AG08396 (cell line): ENCODE measurements around the gene PGBD5.

Experiments
- DNase-seq: peaks from one replicate; pipeline ENCODE4 v3.0.0; 2012; ENCODE audit warnings: low spot score, mixed read lengths

Gene PGBD5

DNA sequence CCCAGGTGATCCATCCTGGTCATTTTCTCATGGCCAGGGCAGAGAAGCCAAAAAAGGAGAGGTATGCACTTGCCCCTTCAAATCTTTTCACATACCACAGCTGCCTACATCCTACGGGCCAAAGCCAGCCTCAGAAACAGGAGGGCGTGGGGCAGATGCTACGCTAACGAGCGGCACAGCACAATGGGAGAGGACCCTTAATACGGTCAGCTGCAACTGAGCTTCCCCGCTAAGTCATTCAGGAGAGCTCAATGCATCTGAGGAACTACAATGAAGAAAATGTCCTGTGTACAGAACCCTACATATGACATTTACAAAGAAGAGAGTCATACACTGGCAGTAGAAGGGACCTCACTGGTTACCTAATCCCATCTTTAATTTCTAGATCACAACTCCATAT, 78.2 kb downstream of the PGBD5 start:
- DNase-seq, result no peak

DNA sequence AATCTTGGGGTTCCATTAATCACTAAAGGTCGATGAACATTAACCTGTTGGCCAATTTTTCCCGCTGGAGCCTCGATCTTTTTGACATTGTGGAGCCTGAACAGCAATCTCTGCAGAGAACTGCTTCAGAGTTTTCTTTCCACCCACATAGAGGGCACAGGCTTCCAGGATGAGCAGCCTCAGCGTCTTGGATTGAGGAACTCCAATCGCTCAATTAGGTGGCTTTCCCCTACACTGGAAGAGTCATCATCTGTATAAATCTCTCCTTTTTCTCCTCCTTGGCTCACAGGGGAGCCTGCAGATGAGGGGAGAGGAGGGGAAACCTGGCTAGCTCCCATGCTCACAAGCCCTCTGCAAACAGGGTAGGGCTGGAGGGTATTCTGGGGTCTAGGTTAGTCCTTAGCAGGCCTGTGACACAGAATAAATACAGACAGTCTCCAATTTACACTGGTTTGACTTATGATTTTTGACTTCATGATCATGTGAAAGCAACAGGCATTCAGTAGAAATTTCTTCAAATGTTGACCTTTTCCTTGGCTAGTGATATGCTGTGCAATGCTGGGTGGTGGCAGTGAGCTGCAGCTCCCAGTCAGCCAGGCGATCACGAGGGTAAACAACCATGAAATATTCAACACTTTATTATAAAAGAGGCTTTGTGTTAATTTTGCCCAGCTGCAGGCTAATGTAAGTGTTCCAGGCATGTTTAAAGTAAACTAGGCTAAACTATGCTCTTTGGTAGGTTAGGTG, 80.8 kb downstream of the PGBD5 start:
- DNase-seq, result no peak

DNA sequence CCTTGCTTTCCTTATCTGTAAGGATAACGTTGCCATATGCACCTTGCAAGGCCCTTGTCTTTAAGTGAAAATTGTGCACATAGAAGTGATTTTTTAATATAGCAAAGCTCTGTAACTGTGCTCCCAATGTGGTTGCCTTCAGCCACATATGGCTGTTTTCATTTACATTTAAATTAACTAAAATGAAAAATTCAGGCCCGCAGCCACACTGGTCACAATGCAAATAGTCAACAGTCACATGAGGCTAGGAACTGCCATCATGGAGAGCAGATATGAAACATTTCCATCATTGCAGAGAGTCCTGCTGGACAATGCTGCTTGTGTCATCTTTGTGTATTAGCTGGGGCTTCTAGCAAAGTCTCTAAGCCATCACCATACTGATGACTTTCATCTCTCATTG, 83.4 kb downstream of the PGBD5 start:
- DNase-seq, result no peak

DNA sequence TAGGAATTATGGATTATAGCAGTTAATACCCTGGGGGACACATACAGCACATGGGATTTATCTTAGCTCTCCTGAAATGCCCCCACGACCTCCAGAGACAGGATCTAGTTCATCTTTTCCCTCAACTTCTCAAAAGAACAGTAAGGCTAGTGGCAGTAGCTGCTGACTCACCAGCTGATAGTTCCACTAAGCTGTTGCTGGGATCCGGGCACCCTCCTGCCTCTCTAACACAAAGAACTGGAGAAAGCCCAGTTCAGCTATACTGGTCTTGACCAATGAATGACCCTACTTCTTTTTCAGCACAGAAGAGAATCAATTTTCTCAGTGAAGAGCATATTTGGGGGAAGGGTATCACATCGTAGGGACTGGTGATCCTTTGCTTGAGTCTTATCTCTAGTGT, 84.1 kb downstream of the PGBD5 start:
- no peak for DNase-seq

DNA sequence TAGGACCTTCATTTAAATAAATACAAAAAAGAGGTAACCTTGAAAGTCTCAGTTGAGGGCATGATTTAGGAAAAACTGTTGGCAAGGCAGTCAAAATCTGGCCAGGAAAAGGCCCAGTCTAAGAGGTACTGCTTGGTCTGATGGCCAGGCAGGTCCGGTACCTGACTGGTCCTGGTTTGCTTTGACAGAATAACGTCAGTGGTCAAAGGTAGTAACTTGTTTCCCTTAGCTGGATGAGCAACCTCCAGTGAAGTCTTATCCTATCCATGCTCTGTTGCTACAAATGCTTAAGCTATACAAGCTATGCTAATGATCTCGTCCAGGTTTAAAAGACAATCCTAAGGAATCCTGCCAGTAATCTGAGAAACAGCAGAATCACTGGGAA, 85.0 kb downstream of the PGBD5 start:
- DNase-seq, result no peak

DNA sequence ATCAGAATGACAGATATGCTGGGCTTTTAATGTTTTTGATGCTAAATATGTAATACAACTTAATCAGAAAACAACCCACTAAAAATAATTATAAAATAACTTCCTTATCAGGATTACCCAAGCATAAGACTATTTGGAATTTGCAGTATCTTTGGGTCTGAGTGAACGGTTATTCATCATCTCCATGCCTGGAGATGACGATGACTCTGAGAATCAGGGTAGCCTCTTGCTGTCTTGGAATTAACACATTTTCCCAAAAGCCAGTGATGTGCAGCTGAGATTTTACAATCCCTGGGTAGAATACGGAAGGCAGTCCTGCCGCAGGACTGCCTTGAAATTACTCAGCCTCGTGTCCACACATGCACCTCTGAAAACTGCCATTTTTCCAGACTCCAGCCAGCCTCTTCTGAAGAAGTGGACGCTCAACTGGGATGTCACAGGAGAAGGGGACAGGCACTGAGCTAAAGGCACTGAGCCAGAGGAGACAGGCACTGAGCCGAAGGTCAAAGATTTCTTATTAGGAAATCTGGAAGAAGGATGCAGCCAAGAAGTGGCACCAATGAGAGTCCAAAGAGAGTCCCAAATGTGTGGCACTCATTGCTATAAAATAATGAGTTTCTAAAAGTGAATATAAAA, 85.5 kb downstream of the PGBD5 start:
- DNase-seq, result no peak

DNA sequence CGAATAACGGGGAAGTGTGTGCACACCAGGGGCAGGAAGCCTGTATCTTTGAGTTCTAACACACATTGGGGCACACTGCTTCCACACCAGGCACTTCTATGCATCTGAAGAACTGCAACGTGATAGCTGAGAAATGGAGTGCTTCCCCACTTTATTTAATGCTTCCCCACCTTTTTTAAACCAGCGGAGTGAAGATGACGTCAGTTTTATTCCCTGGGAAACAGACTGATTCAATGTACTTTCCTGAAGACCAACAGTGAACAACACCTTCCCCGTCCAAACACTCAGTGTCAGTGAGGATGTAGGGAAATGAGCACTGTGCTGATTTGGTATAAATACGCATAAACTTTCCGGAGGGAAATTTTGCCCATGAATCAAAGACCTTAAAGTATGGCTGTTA, 87.1 kb downstream of the PGBD5 start:
- no peak for DNase-seq

DNA sequence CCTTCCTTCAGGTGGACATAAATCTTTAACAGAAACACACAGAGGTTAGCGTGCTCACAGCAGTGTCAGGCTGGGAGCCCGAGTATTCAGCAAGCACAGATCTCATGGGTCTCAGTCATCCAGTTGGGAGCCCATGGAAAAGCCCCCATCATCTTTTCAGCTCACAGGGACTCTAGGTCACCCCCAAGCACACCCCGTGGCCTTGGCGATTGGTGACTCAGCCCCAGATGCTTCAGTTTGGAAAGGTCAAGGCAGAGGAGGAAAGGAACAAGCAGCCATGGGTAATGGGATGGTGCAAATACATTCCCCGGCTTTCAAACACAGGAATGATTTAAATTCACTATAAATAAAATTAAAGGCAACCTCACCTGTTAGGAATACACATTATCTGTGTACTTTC, 88.9 kb downstream of the PGBD5 start:
- DNase-seq, result no peak

DNA sequence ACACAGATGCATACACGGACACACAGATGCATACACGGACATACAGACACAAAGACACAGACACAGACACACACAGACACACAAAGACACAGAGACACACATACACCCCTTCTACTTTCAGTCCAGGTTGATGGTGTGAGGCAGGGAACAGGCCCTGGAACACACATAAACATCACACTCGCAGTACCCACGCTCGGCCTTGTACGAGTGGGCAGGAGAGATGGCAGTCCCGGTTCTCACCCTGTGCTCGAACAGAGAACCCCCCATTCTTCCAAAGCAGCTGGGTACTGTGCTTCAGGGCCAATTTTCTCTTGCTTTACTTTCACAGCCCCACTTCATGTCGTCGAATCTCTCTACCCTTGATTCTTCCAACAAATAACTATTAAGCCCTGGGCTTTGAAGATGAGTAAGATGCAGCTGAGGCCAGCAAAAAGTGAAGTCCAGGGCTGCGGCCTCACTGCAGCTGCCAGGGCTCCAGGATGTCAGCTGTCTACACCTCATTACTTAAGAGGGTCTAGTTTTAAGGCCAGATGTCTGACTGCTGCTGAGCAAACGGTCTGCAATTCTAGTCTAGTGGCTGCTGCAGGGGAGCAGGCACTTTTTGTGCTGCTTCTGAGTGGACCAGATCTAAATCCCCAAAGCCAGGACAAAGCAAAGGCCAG, 90.1 kb downstream of the PGBD5 start:
- DNase-seq, result no peak

DNA sequence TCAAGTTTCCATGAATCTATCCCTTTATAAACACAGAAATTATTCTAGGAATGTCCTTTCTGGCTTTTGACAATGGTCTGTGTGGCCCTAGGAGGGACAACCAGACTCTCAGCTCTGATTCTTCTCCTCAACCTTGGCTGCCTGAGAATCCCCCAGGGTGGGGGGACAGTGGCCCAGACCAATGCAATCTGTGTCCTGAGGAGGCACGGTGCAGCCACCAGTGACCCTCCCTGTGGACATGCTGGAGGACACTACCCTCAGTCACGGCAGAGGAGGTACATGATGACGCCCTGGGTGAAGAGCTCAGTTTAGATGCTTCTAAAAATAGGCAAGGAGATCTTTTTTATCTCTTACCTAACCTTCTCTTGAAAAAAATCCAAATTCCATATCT, 91.7 kb downstream of the PGBD5 start:
- no peak for DNase-seq

DNA sequence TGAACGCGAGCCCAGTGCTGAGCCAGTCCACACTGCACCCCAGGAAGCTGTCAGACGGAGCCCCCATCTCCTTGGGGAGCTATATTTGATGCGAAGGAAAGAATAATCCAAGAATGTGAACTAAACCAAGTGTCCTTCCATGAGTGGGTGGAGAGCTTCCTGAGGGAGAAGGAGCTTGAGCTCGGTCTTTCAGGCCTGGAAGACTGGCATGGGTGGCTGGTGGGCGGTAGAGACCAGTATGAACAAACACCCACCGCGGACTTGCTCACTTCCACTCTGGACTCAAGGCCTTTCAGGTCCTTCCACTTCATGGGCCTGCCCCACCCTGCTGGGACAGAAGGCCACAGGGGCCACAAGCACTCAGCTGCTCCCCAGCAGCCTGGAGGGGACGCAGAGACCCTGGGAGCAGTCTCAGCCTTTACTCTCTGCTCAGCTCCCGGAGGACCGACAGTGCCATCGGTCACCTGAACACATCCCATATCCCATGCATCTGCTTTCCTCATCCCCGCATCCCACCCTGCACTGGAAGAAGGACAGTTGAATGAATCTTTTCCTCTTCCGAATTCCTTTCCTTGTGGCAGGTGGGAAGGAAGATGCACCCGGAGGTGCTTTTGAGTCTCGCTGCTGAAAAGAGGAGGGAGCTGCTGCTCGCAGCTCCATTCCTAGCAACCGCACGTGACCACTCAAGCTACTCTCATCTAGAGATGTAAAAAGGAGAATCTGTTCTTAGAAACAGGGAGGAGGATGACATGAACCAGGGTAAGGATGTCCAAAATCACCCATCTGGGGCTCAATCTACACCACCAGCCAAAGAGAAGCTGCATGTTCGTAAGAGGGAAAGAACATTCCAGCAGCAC, 92.3 kb downstream of the PGBD5 start:
- DNase-seq, result no peak

DNA sequence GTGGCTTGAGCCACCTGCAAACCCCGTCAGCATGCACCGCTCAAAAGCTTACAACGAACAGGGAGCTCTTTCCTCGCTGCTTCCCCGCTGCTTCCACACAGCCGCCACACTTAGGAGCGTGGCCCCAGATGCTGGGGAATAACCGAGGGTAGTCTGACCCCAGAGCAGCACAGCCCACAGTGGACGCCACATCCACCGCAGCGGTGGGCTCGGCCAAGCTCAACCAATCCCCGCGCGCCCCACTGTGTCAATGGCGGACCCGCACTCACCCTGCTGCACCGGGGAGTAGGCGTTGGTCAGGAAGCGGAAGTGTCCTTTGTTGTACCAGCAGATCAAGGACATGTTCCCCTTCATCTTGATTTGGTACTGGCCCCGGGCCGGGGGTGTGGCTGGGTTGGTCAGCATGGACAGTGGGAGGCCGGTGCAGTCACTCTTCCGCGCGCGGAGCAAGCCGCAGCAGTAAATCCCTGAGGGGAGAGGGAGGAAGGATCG, 93.5 kb downstream of the PGBD5 start:
- DNase-seq, result no peak

DNA sequence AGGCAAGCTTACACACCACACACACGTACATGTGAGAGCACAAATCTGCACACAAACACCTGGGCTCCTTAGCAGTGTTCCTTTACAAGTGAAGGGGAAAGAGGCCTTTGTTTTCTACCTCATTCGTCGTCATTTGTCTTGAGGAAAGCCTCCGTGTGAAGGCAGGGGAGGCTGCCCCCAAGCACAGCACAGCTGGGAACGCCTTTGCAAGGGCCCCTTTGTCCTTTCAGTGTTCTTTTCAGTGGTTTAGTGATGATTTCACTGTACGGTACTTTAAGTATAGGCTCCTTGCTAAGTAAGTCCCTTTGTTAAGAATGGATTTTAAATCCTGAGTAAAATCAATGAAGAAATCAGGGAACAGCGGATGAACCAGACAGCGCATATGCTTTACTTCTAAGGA, 94.1 kb downstream of the PGBD5 start:
- DNase-seq, result no peak

DNA sequence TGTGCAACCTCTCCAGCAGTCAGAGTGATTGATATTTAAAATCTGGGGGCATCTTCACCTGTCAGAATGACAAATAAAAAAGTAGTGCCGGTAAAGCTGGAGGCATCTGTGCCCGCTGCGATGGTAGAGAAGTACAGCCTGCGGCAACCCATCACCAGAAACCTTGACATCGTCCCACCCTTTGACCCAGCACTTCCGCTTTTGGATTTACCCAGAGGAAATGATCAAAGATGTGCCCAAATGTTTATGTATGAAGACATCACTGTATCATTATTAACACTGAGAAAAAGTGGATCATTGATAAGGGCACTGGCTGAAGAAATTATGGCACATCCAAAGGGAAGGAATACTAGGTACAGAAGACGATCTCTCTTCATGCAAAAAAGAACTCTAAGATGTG, 96.0 kb downstream of the PGBD5 start:
- no peak for DNase-seq

DNA sequence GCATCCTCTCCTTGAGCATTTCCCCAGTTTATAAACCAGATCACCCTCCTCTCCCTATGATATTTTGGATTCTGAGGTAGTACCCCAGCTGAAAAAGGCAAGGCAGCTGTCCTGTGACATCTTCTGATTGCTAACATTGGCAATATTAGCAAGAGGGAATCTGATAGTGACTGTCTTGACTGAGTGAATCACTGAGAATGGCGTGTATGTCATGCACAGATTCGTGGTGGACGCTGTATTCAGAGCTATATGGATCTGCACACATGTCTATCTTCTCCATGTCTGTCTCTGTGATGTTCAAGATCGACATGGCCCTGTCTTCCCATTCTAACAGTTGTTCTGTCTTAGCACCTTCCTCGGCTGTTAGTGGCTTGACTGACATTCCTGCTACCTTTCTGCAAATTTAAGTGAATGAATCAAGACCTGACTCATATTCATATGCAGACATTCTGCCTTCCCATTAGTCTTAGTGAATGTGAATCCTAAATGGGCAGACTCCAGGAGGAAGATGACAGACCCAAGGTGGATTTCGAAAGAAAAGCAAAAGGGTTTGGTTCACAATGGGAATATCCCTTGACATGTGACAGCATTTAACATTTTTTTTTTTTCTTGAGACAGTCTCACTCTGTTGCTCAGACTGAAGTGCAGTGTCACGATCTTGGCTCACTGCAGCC, 97.7 kb downstream of the PGBD5 start:
- DNase-seq, result no peak

DNA sequence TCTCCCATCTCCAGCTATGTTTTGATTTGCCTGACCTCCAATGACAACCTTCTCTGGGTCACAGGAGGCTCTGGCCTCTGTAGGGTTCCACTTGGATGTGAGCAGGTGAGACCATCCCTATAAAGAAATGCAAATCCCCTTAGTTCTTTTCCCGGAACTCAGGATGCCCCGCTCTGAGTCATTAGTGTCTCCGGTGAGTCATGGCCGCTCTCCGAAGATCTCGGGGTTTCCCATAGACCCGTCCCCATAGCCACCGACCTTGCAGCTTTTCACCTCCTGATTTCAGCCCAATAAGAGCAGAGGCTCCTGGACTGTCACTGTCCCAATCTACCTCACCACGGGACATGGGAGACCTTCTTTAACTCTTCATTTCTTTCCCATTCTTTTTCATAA, 98.2 kb downstream of the PGBD5 start:
- DNase-seq, result no peak

DNA sequence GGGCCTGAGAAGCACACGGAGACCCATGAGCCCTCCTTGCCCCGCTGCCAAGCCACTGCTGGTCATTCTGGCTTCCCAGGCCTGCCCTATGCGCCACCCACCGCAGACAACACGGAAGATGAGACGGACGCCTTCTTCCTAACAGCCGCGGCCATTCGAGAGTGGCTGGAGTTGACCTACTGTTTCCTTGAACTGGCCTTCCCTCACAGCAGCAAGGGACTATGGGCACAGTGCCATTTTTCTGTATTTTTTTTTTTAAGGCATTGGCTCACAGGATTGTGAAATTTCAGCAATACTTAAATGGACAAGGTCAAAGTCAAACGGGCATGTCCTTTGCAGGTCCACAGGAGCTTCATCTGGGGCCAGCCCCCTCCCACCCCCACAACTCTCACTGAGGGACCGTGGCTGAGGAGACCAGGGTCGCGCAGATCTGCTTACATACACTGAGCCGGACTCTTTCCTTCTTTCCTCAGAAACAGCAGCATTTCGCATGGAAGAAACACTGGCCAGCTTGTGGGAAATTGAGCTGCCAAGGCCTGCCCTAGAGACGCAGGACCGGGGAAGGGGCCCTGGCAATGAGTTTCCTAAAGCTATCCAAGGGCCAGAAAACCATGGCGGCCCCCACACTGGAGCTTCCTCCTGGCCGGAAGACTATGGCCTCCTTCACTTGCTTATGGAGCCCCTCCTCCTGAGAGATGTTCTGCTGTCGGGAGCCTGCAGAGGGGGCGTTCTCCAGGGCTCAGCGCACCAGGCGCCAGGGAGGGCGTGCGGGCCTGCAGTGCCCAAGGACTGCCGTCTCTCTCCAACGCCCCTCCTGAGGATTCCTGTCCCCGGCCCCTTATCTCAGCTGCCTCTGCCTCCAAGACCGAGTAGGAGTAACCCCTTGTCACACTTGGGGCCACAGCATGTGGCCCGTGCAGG, 98.9 kb downstream of the PGBD5 start:
- no peak for DNase-seq

DNA sequence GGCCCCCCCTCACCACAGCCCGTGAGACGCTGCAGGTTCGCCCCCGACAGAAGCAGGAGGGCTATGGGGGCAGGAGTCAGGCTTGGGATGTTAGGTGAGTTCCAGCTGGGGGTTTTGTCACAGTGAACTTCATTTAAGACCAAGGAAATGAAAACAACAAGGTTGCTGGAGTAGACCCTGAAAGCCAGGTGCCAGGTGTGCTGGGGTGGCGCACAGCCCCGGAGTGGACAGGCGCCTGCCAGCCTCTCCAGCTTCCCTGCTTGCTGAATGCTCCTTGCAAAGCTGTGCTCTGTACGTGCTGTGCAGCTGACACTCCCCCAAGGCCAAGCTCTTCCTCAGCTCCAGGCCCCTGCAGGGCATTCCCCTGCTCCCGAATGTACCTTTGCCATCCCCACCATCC, 102.4 kb downstream of the PGBD5 start:
- DNase-seq, result no peak

DNA sequence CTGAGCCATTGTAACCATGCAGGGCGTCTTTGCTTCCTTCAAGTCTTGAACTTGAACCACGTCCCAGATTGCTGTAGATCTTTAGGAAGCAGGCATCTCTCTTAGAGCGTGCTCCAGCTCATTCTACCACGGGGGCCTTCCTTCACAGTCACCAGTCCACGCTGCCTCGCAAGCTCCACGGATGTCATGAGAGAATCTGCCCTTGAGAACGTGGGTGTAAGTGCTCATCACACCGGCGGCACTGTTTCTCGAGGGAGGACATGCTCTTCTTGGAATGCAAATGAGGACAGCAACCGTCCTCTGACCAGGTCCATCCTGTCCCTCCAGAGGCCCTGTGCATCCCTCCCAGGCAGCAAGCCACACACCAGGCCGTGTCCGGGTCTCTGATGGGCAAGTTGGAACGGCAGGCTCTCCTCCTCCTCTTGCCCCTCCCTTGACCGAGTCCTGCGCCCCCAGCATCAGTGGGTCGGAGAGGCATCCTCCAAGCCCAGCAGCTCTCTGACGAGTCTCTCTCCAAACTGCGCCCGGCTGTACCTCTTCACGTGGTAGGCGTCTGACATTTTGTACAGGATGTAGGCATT, 103.1 kb downstream of the PGBD5 start:
- no peak for DNase-seq

DNA sequence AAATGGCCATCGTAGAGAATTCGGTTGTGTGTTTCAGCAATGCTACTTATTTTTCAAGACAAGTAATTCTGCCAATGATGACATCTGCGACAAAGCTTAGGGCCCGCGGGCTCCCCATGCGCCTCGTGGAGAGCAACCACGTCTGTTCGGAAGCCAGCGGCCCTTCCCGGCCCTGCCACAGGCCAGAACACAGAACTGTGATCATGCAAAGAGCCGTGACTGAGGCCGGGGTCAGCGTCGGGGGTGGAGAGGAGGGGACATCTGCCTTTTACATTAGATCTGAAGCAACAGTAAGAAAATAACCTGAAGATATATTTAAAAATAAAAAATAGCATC, 103.7 kb downstream of the PGBD5 start:
- DNase-seq, result no peak
